ENCODE results near the gene CXXC5. TPM values are rescaled to one million over a fixed set of nuclear protein-coding genes. Genes with fewer than 3 reads are reported as not detected.

The CXXC5 gene
- total and polyA plus RNA-seq, 2 of the 4 experiments (the other 2 are of a cell fraction), result 24.9 to 35.7 TPM

DNA sequence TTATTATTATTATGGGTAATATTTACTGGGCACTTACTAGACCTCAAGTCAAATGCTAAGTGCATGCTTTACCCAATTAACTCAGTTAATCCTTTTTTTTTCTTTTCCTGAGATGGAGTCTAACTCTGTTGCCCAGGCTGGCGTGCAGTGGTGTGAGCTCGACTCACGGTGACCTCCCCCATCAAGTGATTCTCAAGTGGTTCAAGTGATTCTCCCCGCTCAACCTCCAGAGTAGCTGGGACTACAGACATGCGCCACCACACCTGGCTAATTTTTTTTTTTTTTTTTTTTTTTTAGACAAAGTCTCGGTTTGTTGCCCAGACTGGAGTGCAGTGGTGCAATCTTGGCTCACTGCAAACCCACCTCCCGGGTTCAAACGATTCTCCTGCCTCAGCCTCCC, 69.1 kb downstream of the CXXC5 start:
- Histone ChIP-seq H3K14ac (replicated peaks; ENCODE audit: low read depth, low read length) (no peak overlapping the region), H3K79me1 (ENCODE audit: low read depth in 1 of 2, low read length in 2 of 2) (no peaks in the 10 kb centered on the region), H3K23ac (ENCODE audit: low read depth, low read length) (no peak overlapping the region), H3K9me3 (ENCODE audit: control insufficient read depth, insufficient read depth, low read length) (peaks cover 4% of the 10 kb centered on the region), H3K4me2 (ENCODE audit: low read depth, low read length) (no peak overlapping the region), H3K27me3 (ENCODE audit: control insufficient read depth, insufficient read depth, low read length) (peaks cover 4% of the 10 kb centered on the region; the same call in 1 of the 2 replicates), H2AFZ (replicated peaks; ENCODE audit: low read length, poor library complexity) (no peak overlapping the region), H2BK120ac (ENCODE audit: low read depth, low read length) (no peak overlapping the region), H3K9me1 (ENCODE audit: insufficient read depth, low read length) (no peaks in the 10 kb centered on the region; the same call in 1 of the 2 replicates), H4K5ac (ENCODE audit: low read depth, low read length) (no peak overlapping the region), H2BK5ac (ENCODE audit: low read depth, low read length, poor library complexity, severe bottlenecking) (no peak overlapping the region), H2BK15ac (ENCODE audit: low read depth, low read length) (no peak overlapping the region), H3K4me1 (ENCODE audit: control insufficient read depth, insufficient read depth, low read length) (no peaks in the 10 kb centered on the region), H2AK9ac (replicated peaks; ENCODE audit: low read depth, low read length, poor library complexity) (no peak overlapping the region), H3K9ac (ENCODE audit: low read depth, low read length) (no peak overlapping the region), H3K56ac (ENCODE audit: extremely low read depth, insufficient read depth, low read length) (no peak overlapping the region), H4K20me1 (ENCODE audit: insufficient read depth, low read length) (no peaks in the 10 kb centered on the region), H4K91ac (ENCODE audit: insufficient read depth, low read depth, low read length) (no peak overlapping the region), H3K27ac (ENCODE audit: insufficient read depth, low read length) (no peak overlapping the region), H3K4ac (ENCODE audit: low read depth, low read length) (no peak overlapping the region), H3K18ac (ENCODE audit: low read depth, low read length) (no peak overlapping the region), H3K4me3 (ENCODE audit: insufficient read depth, low read depth, low read length) (no peak overlapping the region), H3K36me3 (ENCODE audit: control insufficient read depth, insufficient read depth, low read length) (no peaks in the 10 kb centered on the region), H4K8ac (ENCODE audit: low read depth in 2 of 2, low read length in 2 of 2) (no peak overlapping the region), H2AK5ac (ENCODE audit: low read depth, low read length) (no peak overlapping the region), H2BK20ac (ENCODE audit: low read depth, low read length) (no peak overlapping the region)
- POLR2A ChIA-PET (ENCODE audit: unreplicated experiment), result no interaction called here
- CTCF ChIA-PET, result interaction anchor here (0.6 kb wide), 1 partner anchor 1236 kb away, joined by 3 read pairs; no protein-coding TSS in a partner anchor
- dilution Hi-C loops (cut with HindIII; ENCODE audit: low sequenced_read_pairs, unreplicated experiment) (no loop called here), intact Hi-C loops (cut with micrococcal nuclease) (no loop called here), in situ Hi-C loops (cut with MboI; ENCODE audit: low sequenced_read_pairs) (no loop called here)
- BruUV-seq (replicated peaks), result no TSS peak
- DNase-seq (no peak), ATAC-seq (ENCODE audit: low read depth) (no peak)
- no peak for TF ChIP-seq CHD1 (IDR thresholded peaks at IDR 0.05; ENCODE audit: low read depth, low read length)
- TF ChIP-seq BHLHE40 (IDR thresholded peaks at IDR 0.05; ENCODE audit: low read depth, low read length), result no peak
- no peak for TF ChIP-seq MAFK (IDR thresholded peaks at IDR 0.05; ENCODE audit: low read depth, low read length)
- TF ChIP-seq CTCF (conservative IDR thresholded peaks at IDR 0.05; ENCODE audit: low read depth, low read length), result no peak
- TF ChIP-seq CEBPB (IDR thresholded peaks at IDR 0.05; ENCODE audit: low read depth, low read length), result no peak
- TF ChIP-seq RCOR1 (IDR thresholded peaks at IDR 0.05; ENCODE audit: insufficient replicate concordance, low read length), result no peak
- TF ChIP-seq, protein P1, sequence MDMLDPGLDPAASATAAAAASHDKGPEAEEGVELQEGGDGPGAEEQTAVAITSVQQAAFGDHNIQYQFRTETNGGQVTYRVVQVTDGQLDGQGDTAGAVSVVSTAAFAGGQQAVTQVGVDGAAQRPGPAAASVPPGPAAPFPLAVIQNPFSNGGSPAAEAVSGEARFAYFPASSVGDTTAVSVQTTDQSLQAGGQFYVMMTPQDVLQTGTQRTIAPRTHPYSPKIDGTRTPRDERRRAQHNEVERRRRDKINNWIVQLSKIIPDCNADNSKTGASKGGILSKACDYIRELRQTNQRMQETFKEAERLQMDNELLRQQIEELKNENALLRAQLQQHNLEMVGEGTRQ (IDR thresholded peaks at IDR 0.05; ENCODE audit: low read depth, low read length), result no peak
- no peak for TF ChIP-seq MXI1 (IDR thresholded peaks at IDR 0.05; ENCODE audit: borderline replicate concordance, low read depth, low read length)
- TF ChIP-seq MAZ (IDR thresholded peaks at IDR 0.05; ENCODE audit: borderline replicate concordance, low read depth, low read length), result no peak
- TF ChIP-seq RFX5 (IDR thresholded peaks at IDR 0.05; ENCODE audit: low read depth, low read length), result no peak
- no peak for TF ChIP-seq POLR2A (IDR thresholded peaks at IDR 0.05; ENCODE audit: low read depth, low read length)
- no peak for TF ChIP-seq SMC3 (IDR thresholded peaks at IDR 0.05; ENCODE audit: low read depth, low read length)
- no peak for TF ChIP-seq NFE2L2 (IDR thresholded peaks at IDR 0.05; ENCODE audit: low read depth, low read length)
- TF ChIP-seq, protein P2, sequence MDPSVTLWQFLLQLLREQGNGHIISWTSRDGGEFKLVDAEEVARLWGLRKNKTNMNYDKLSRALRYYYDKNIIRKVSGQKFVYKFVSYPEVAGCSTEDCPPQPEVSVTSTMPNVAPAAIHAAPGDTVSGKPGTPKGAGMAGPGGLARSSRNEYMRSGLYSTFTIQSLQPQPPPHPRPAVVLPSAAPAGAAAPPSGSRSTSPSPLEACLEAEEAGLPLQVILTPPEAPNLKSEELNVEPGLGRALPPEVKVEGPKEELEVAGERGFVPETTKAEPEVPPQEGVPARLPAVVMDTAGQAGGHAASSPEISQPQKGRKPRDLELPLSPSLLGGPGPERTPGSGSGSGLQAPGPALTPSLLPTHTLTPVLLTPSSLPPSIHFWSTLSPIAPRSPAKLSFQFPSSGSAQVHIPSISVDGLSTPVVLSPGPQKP (IDR thresholded peaks at IDR 0.05; ENCODE audit: borderline replicate concordance, low read depth, low read length), result no peak
- TF ChIP-seq RAD21 (IDR thresholded peaks at IDR 0.05; ENCODE audit: low read length), result no peak
- no peak for TF ChIP-seq FOS (IDR thresholded peaks at IDR 0.05; ENCODE audit: low read depth, low read length)
- no CpG with 5 or more reads among the region's 8 CpGs for WGBS, 2 experiments (ENCODE audit: extremely low coverage in 2 of 2, insufficient read length in 1 of 2)

Measured in IMR-90 (cell line).